22Rv1 (cell line): ENCODE results near the gene UBE2U.

ENCODE experiments used
- H3K27ac ChIP-seq: fragments of 450-650 bp; 2 replicates; pipeline ENCODE4 v1.5.1; 2017
- ZFX ChIP-seq: fragments of 450-650 bp; IDR thresholded peaks from 2 replicates; pipeline ENCODE4 v1.6.1; 2017; ENCODE audit warnings: antibody characterized with exemption, borderline replicate concordance
- TF ChIP-seq, protein P1 (sequence below): fragments of 450-650 bp; IDR thresholded peaks from 2 replicates; pipeline ENCODE4 v1.5.1; 2017; ENCODE audit warnings: mild to moderate bottlenecking

UBE2U gene

DNA sequence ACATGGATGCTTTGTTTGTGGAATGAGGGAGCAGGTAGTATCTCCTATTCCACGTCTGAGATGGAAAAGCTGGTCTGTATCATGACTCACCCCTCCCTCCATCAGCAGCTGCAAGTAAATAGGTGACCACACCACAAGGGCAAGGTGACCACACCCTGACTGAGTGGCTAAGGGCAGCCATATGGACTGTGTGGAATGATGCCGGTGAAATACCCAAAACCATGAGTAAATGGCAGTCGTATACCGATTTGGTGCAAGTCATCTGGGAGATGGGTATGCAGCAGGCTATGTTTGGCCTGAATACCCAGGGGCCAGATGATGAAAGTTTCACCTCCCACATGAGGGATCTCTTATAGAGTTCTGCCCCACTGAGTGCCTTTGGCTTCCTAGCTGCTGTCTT, 15.8 kb upstream of the UBE2U start:
- H3K27ac ChIP-seq = no peak overlapping the region
- TF ChIP-seq, protein P1, sequence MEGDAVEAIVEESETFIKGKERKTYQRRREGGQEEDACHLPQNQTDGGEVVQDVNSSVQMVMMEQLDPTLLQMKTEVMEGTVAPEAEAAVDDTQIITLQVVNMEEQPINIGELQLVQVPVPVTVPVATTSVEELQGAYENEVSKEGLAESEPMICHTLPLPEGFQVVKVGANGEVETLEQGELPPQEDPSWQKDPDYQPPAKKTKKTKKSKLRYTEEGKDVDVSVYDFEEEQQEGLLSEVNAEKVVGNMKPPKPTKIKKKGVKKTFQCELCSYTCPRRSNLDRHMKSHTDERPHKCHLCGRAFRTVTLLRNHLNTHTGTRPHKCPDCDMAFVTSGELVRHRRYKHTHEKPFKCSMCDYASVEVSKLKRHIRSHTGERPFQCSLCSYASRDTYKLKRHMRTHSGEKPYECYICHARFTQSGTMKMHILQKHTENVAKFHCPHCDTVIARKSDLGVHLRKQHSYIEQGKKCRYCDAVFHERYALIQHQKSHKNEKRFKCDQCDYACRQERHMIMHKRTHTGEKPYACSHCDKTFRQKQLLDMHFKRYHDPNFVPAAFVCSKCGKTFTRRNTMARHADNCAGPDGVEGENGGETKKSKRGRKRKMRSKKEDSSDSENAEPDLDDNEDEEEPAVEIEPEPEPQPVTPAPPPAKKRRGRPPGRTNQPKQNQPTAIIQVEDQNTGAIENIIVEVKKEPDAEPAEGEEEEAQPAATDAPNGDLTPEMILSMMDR = no peak
- no peak for TF ChIP-seq ZFX

DNA sequence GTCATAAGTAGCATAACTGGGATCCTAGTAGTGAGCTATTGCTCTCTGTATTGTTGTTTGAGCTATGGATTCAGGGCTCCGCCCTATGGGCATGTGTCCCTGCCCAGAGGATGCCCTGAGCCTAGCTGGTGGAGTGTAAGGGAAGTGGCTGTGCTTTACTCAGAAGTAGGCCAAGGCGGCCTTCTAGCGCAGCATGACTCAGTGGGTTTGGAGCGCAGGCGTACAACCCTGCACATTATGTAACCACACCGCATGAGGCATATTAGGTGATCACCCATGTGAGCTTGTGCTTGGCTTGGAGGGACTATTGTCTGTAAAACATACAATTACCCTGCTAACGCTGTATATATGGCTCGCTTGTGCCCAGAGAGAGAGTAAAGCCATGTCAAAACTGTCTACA, 11.1 kb upstream of the UBE2U start:
- no peak for TF ChIP-seq ZFX
- TF ChIP-seq, protein P1 = no peak
- H3K27ac ChIP-seq = no peak overlapping the region

DNA sequence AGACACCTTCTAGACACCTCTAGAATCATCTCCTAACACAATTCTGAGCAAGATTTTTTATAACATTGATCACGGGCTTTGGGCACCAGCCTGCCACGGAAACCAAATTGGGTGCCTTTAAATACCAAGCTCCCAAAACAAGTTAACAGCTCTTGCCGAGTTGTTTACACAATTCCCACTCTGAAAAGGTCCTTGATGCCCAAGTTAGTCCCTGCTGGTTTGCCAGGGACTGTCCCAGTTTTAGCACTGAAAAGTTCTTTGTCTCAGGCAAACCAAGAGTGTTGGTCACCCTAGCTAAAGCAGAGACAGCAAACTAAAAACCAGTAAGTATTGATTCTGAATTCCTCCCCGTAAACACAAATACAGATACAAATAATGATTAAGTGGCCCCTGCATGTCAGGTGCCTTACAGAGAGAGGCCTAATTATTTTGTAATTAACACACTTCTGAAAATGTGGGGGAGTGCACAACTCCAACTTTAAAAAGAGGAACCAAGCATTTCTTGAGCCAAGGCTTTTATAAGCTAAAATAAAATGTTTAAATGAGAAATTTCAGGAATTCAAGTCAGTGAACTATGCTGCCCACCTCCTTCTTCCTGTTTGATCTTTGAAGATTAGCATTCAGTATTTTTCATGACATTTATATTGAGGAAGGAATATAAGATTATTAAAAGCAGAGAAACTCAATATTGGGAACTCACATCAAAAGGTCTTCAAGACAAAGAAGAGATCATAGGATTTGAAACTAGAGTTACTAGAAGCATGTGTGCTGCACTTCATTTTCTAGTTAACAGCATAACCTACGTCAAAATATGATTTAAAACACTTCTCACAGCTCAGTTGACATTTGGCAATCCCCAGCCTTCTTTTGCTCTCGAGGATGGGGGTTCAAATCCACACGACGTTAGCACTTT, 9.0 kb upstream of the UBE2U start:
- no peak for TF ChIP-seq ZFX
- TF ChIP-seq, protein P1 = no peak

DNA sequence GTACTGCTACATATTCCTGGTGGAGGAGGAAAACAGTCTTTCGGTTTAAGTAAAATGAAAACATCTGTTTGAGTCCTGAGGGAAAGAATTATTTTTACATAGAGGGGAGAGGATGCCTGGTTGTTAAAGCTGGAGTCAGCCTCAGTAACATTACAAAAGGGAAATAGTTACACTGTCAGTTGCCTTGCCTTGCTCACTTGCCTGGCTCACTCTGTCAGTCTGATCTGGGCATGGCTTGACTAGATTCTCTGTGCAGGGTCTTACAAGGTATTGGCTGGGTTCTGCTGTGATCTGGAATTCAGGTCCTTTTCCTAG, 8.4 kb upstream of the UBE2U start:
- H3K27ac ChIP-seq = no peak overlapping the region
- TF ChIP-seq ZFX = no peak
- TF ChIP-seq, protein P1 = no peak

More for the DNA sequence above, 9.0 kb upstream of the UBE2U start:
- H3K27ac ChIP-seq = no peak overlapping the region

DNA sequence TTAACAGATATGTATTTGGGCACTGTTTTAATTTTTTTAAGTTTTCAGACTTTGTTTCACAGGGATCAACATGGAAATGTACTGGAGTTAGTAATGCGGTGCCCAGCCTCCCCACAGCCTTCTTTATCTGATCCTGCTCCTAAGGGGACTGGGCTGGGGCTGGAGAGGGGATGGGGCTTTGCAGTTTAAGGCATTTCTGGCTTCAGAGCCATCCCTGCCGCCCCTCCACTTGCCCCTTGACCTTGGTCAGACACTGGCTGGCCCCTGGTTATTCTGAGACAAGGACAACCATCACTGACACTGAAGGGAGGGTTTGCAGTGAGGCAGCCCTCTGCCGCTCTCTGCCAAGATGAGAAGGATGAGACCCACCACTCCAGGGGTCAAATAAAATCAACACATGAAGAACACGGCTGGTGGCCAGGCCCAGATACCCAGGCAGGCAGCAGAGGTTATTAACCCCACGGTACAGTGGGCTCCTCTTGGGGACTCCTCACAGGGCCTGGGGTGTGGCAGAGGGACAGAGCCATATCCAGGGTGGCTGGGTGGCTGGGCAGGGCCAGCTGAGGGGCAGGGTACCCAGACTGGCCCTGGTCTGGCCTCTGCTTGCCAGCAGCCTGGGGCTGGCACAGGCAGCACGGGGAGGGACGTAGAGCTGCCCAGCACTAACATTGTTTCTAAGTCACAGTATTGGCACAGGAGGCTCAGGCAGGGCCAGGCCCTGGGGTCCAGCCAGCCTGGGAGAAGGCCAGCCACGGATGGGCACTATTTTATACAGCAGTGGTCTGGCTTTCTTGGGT, 7.2 kb upstream of the UBE2U start:
- no peak for TF ChIP-seq ZFX
- TF ChIP-seq, protein P1 = no peak
- no peak overlapping the region for H3K27ac ChIP-seq

DNA sequence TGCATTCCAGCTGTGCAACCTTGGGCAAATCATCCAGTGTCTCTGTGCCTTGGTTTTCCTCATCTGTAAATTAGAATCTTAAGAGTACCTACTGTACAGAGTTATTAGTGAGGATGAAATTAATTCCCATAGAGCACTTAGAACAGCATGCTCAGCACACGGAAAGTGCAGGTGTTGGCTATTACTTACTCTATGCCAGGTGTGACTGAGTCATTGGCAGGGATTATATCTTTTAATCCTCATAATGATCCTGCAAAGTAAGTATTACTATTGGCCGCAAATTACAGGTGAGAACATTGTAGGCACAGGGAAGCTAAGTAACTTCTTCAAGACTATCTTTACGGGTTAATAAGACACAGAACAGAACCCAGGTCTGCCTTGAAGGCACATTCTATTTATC, 6.3 kb upstream of the UBE2U start:
- no peak overlapping the region for H3K27ac ChIP-seq
- TF ChIP-seq, protein P1 = no peak
- TF ChIP-seq ZFX = no peak

DNA sequence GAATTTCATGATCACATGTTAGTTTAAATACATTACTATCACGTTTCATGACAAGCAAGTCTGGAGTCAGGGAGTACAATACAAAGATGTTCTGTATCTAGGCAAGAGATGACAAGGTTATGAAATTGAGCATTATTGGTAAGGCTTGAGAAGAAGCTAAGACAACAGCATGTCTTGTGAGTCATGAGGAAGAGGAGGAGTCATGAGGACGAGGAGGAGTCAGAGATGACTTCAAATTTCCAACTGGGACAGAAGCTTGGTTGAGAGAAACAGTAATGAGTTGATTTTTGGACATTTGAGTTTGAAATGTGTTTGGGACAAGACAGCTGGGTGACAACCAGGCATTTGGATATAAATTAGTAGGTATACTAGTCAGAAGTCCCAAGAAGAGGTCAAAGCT, 4.3 kb upstream of the UBE2U start:
- TF ChIP-seq ZFX = no peak
- TF ChIP-seq, protein P1 = no peak
- H3K27ac ChIP-seq = no peak overlapping the region
